DMS 273 (cell line): ENCODE data around the gene ZNF700.
A peak's percentile ranks its signal among the peaks of the same experiment; 100 is the strongest.
"Not testable (repeated sequence)": the region's sequence is repeated elsewhere in the genome, so short reads cannot be mapped to it uniquely, and the experiment has no call there.

Experiments
- DNase-seq: peaks from one replicate; lab custom pipeline; 2025; ENCODE audit not compliant: unreplicated experiment; lab: John Stamatoyannopoulos, UW

The ZNF700 gene

DNA sequence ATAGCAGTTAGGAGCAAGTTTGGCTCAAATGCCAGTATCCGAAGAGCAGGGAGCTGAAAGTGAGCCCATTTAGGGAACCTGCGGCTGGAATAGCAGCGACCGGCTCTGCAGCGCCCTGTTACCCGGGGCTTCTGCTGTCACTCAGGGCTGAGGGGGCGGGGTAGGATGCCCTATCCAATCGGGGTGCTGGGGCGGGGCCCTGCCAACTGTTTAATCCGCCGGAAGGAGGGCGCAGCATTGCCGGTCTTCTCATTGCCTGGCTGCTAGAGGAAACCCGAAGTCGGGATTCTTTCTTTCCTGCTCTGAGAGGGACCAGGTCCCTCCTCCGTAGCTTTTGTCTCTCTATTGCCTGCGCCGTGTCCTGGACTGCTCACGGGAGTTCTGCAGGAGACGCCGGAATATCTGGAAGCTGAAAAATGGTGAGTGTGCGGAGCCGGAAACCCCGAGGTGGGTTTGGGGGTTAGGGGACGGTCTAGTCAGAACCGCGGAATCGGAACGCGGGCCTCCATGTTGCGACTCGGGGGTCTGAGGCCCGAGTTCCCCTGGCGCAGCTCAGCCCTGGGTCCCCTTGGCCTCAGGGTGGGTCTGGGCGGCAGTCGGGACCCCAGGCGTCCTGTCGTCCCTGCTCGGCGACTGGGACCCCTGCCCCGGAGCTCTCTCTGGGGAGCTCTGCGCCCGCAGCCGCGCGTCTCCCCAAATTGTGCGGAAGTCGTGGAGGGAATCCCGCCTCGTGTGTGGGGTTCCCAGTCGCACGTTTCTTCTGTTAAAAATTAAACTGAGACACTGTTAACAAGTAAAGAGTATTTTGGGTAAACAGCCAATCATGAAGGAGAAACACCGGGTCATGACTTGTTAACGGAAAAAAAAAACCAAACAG lies 62.7 kb downstream of the ZNF700 start:
- peak; percentile 98 for DNase-seq

- DNase-seq = no peak
Measured at GRCh38 chr19:11989112-11989456, 64.2 kb downstream of the ZNF700 start.

GRCh38 chr19:11991921-11992320 lies 67.0 kb downstream of the ZNF700 start:
- not testable (repeated sequence) for DNase-seq

DNA sequence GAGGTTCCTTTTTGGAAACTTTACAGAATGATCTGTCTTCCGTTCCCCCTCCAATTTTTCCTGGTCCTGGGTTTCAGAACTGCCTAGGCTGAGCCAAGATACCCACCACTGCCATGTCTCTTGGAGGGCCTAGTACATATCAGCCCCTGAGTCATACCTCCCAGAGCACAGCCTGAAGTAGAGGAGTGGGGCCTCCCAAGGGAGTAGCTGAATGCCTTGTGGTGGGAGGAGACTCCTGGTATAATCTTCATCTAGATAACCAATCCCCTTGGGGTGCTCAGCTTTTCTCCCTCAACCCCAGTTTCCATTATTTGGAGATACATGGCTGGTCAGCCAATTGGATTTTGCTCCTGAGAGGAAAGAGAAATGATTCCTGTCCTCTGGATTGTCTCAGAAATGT lies 70.3 kb downstream of the ZNF700 start:
- no peak for DNase-seq
